HG03097 (cell line): ENCODE data around the gene KMT2C.
A peak's percentile ranks its signal among the peaks of the same experiment; 100 is the strongest.
"Not testable (repeated sequence)": the region's sequence is repeated elsewhere in the genome, so short reads cannot be mapped to it uniquely, and the experiment has no call there.

Source experiments
- ATAC-seq: cut with Tn5 transposase; IDR thresholded peaks from one replicate; pipeline ENCODE4 v1.9.1; 2021; ENCODE audit not compliant: unreplicated experiment, low FRiP score

KMT2C gene

DNA sequence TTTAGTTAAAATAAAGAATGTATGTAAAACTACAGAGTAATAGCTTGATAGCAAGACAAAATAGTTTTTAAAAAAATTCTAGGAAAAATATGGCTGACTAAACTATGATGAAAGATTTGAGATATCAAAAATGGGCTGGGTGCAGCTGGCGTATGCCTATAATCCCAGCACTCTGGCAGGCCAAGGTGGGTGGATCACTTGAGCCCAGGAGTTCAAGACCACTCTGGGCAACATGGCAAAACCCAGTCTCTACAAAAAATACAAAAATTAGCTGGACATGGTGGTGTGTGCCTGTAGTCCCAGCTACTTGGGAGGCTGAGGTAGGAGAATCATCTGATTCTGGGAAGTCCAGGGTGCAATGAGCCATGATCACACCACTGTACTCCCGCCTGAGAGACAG lies 29.8 kb downstream of the KMT2C start:
- ATAC-seq, result not testable (repeated sequence)

GRCh38 chr7:152403726-152404125 lies 32.1 kb downstream of the KMT2C start:
- no peak for ATAC-seq

DNA sequence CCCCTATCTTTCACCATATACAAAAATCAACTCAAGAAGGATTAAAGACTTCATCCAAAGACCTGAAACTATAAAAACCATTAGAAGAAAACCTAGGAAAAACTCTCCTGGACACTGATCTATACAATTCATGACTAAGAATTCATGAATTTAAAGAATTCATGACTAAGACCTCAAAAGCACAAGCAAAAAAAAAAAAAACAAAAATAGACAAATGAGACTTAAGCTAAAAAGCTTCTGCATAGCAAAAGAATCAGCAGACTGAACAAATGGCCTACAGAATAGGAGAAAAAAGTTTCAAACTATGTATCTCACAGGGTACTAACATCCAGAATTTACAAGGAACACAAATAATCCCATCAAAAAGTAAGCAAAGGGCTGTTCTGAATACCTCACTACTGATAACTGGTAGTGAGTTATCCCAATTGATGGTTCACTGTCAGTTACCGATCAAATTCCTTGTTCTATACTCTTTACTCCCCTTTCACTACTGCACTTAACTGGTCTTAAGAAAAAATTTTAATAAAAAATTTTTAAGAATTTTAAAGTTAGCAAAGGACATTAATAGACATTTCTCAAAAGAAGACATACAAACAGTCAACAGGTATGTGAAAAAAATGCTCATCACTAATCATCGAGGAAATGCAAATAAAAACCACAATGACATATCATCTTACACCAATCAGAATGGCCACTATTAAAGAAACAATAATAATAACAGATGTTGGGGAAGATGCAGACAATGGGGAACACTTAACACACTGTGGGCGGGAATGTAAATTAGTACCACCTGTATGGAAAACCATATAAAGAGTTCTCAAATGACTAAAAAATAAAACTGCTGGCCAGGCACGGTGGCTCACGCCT lies 33.2 kb downstream of the KMT2C start:
- ATAC-seq, result no peak

GRCh38 chr7:152399344-152399743 lies 36.5 kb downstream of the KMT2C start:
- ATAC-seq, result no peak

DNA sequence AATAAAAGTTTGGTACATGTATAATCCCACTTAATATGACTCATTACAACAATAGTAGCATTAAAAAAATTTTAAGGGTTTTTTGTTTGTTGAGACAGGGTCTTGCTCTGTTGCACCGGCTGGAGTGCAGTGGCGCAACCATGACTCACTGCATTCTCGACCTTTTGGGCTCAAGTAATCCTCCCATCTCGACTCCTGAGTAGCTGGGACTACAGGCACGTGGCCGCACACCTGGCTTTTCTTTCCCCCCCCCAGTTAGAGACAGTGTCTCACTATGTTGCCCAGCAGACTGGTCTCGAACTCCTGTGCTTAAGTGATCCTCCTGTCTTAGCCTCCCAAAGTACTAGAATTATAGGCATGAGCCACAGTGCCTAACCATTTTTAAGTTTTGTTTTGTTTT lies 40.7 kb downstream of the KMT2C start:
- no peak for ATAC-seq

DNA sequence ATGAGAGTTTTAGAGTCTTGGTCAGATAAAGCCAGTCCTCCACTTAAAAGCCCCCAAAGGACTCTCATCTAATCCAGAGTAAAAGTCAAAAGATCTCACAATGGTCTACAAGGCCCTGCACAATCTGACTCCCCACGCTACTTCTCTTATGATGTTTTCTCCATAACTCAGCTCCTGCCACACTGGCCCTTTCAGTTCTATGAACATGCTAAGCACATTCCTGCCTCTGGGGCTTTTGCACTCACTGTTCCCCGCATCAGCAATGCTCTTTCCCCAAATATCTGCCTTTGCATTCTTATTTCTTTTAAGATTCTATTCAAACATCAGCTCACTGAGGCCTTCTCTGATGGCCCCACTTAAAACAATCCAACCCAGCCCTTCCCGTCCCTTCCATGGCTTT lies 41.6 kb downstream of the KMT2C start:
- ATAC-seq, result not testable (repeated sequence)

- peak; percentile 62 for ATAC-seq
These were observed 43.5 kb downstream of the KMT2C start for GRCh38 chr7:152392254-152392653.

GRCh38 chr7:152386136-152386764 lies 49.6 kb downstream of the KMT2C start:
- ATAC-seq, result not testable (repeated sequence)

GRCh38 chr7:152384235-152385200 lies 51.3 kb downstream of the KMT2C start:
- ATAC-seq, result not testable (repeated sequence)

DNA sequence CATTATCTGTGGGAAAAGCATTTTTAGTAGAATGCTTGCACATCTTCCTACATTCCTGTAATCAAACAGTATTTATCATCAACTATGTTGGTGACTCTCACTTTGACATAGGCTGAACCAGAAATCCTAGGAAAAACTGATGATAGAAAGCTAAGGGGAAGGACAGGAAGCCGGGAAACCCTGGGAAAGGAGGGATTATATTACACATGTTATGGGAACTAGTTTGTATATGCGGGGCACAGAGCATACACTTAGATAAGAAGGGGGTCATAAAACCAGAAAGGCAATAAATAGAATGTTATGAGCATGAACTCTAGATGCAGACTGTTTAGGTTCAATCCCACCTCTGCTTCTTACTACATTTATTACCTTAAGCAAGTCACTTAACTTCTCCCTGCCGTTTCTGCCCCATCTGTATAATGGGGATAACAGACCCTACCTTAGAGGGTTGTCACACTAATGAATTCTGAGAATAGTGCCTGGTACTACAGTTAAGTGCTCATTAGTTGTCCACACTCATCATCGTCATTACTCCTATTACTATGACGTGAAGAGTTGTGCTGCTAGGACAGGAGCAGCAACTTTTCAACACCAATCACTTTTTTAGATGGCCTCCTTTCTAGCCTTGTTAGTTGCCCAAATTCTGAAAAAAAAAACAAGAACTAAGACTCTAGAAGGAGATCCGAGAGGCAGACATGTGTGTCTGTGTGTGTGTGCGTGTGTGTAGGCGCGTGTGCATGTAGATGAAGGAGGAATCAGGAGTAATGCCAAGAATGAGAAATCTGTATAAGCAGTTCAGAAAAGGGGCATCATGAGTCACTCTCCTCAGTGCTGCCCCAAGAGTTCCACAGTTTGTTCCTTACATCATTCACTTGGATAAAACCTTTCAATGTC lies 52.2 kb downstream of the KMT2C start:
- ATAC-seq, result no peak

GRCh38 chr7:152382244-152382643 lies 53.6 kb downstream of the KMT2C start:
- ATAC-seq, result no peak

- ATAC-seq, result not testable (repeated sequence)
These were observed 54.7 kb downstream of the KMT2C start for GRCh38 chr7:152380931-152381578.

GRCh38 chr7:152378497-152378896 lies 57.3 kb downstream of the KMT2C start:
- ATAC-seq, result not testable (repeated sequence)

- not testable (repeated sequence) for ATAC-seq
These were observed 58.9 kb downstream of the KMT2C start for GRCh38 chr7:152376716-152377484.

- no peak for ATAC-seq
These were observed 65.5 kb downstream of the KMT2C start for GRCh38 chr7:152370297-152370696.

GRCh38 chr7:152369518-152369917 lies 66.3 kb downstream of the KMT2C start:
- no peak for ATAC-seq

DNA sequence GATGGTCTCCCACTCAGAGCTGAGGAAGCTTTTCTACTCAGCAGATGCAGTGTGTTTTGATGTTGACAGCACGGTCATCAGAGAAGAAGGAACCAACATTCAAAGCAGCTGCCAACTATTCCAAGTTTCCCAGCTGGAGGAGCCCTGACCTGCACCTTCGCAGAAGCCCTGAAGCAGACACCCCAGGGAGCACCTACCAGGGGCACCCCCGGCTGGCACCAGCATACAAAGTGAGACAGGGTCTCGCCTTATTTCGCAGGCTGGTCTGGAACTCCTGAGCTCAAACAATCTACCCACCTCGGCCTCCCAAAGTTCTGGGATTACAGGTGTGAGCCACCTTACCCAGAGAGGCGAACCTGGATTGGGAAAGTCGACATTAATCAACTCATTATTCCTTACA lies 68.6 kb downstream of the KMT2C start:
- ATAC-seq, result no peak

- no peak for ATAC-seq
These were observed 69.1 kb downstream of the KMT2C start for GRCh38 chr7:152366662-152367061.
